Endodermal cell (in vitro differentiated cells): Measurements from ENCODE around the gene UPF1. TPM values are rescaled to one million over a fixed set of nuclear protein-coding genes. Genes with fewer than 3 reads are reported as not detected.
A peak's percentile ranks its signal among the peaks of the same experiment; 100 is the strongest.

ENCODE experiments used
- DNase-seq: peaks from one replicate; pipeline ENCODE4 v3.0.0-alpha.2; 2017
- H3K27ac ChIP-seq: 2 replicates; pipeline ENCODE4 v1.5.1; 2013; ENCODE audit warnings: mild to moderate bottlenecking, low read depth, low read length, moderate library complexity
- H3K27me3 ChIP-seq: 2 replicates; pipeline ENCODE4 v1.6.1; 2013; ENCODE audit warnings: mild to moderate bottlenecking, low read length, moderate library complexity; ENCODE audit not compliant: insufficient read depth, control insufficient read depth, poor library complexity, severe bottlenecking
- H3K36me3 ChIP-seq: 2 replicates; pipeline ENCODE4 v1.7.0; 2013; ENCODE audit warnings: mild to moderate bottlenecking, low read length, moderate library complexity; ENCODE audit not compliant: control insufficient read depth, insufficient read depth
- H3K4me1 ChIP-seq: one replicate; pipeline ENCODE4 v1.7.0; 2013; ENCODE audit warnings: low read length; ENCODE audit not compliant: control insufficient read depth, insufficient read depth
- H3K4me3 ChIP-seq: 2 replicates; pipeline ENCODE4 v1.5.1; 2013; ENCODE audit warnings: mild to moderate bottlenecking, low read length, moderate library complexity
- H3K9ac ChIP-seq: 2 replicates; pipeline ENCODE4 v1.6.1; 2013; ENCODE audit warnings: mild to moderate bottlenecking, low read length, moderate library complexity; ENCODE audit not compliant: poor library complexity, severe bottlenecking; ENCODE audit errors: extremely low read depth
- H3K9me3 ChIP-seq: 2 replicates; pipeline ENCODE4 v1.6.1; 2013; ENCODE audit warnings: mild to moderate bottlenecking, low read length, moderate library complexity; ENCODE audit not compliant: control insufficient read depth
- H3K27ac Mint-ChIP-seq: 2 replicates; pipeline ENCODE4 v1.8.0; 2020; ENCODE audit warnings: mixed read lengths
- H3K27me3 Mint-ChIP-seq: 2 replicates; pipeline ENCODE4 v1.8.0; 2021; ENCODE audit warnings: mild to moderate bottlenecking, mixed read lengths; ENCODE audit not compliant: insufficient read depth
- H3K36me3 Mint-ChIP-seq: 2 replicates; pipeline ENCODE4 v1.8.0; 2020; ENCODE audit warnings: low read depth, mixed read lengths
- H3K4me1 Mint-ChIP-seq: 2 replicates; pipeline ENCODE4 v1.8.0; 2020; ENCODE audit warnings: mixed read lengths
- H3K4me3 Mint-ChIP-seq: 2 replicates; pipeline ENCODE4 v1.8.0; 2020; ENCODE audit warnings: mild to moderate bottlenecking, moderate library complexity, mixed read lengths
- H3K9me3 Mint-ChIP-seq: 2 replicates; pipeline ENCODE4 v1.8.0; 2020; ENCODE audit warnings: mild to moderate bottlenecking, mixed read lengths
- WGBS, 2 experiments: methylation state at CpG; one replicate each; pipeline versions ENCODE4 v1.1.5 to v1.1.7; 2013; ENCODE audit warnings: missing lambda C conversion rate in 2 of 2, mixed read lengths in 1 of 2; ENCODE audit not compliant: insufficient coverage in 1 of 2, insufficient read length in 1 of 2; 5-methylcytosine and 5-hydroxymethylcytosine counted together
- total RNA-seq, 2 donors: library from RNA; stranded (reverse); fragmentation: NEBNext Ultra II Directional in 1 of 2; extraction: Animal tissue kit (Norgen Biotek cat#: 25700) in 1 of 2; gene quantifications; 2 replicates in 1 of 2; 3 replicates in 1 of 2; pipeline ENCODE4 v1.2.1, GENCODE V29; 2021
- TF ChIP-seq, protein P1 (sequence below): fragments of 200-600 bp; sonication (generic); conservative IDR thresholded peaks from 2 replicates; pipeline ENCODE4 v1.5.0; 2021; ENCODE audit warnings: antibody characterized with exemption, mild to moderate bottlenecking

Gene UPF1
- total RNA-seq, 2 donors from 2014 or later: 82.1 to 87.3 TPM

DNA sequence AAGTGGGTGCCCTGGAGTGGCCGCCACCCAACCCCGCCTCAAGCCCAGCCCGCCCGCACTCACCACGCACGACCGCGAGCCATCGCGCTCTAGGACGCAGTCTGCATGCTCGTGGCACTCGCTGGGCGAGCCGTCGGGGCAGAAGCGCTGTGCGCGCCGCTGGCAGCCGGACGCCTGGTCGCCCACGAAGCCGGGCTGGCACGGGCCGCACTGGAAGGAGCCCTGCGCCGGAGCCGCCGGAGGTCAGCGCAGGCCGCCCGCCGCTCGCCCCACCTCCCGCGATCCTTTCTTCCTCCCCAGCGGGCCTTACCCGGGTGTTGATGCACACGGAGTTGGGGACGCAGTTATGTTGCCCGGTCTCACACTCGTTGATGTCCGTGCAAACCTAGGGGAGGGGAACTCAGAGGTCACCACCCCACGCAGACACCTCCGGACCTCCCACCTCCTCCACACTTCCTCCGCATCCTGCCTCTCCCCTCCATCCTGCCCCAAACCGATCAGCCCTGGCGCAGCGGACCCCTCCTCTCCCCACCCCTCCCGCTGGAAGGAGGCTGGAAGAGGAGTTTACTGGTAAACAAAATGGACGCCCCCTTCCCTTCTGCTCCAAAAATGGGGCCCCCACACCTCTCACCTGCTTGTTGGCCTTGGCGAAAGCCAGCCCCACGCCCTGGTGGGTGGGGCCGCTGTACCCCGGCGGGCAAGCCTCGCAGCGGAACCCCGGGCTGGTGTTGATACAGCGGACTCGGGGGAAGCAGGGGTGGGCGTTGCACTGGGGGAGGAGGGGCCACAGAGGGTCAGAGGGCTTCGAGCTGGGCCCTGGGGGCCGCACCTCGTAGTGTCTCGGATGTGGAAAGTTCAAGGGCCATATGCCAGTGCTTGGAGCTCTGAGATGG, 43.0 kb upstream of the UPF1 start:
- Mint-ChIP-seq H3K27ac (no peak overlapping the region), H3K4me1 (peaks cover 6% of the 10 kb centered on the region), H3K27me3 (peaks cover 100% of the 10 kb centered on the region), H3K9me3 (peaks cover 4% of the 10 kb centered on the region), H3K36me3 (no peaks in the 10 kb centered on the region), H3K4me3 (peak overlapping the region; percentile 44)
- no peaks in the 10 kb centered on the region for H3K36me3 ChIP-seq
- H3K4me1 ChIP-seq: no peaks in the 10 kb centered on the region
- TF ChIP-seq, protein P1, sequence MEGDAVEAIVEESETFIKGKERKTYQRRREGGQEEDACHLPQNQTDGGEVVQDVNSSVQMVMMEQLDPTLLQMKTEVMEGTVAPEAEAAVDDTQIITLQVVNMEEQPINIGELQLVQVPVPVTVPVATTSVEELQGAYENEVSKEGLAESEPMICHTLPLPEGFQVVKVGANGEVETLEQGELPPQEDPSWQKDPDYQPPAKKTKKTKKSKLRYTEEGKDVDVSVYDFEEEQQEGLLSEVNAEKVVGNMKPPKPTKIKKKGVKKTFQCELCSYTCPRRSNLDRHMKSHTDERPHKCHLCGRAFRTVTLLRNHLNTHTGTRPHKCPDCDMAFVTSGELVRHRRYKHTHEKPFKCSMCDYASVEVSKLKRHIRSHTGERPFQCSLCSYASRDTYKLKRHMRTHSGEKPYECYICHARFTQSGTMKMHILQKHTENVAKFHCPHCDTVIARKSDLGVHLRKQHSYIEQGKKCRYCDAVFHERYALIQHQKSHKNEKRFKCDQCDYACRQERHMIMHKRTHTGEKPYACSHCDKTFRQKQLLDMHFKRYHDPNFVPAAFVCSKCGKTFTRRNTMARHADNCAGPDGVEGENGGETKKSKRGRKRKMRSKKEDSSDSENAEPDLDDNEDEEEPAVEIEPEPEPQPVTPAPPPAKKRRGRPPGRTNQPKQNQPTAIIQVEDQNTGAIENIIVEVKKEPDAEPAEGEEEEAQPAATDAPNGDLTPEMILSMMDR: no peak
- WGBS, 2 experiments: 6 to 9% methylated on average over 7 to 68 of the region's 68 CpGs
- H3K27ac ChIP-seq: no peak overlapping the region
- peak; percentile 71 for DNase-seq
- H3K9me3 ChIP-seq: no peaks in the 10 kb centered on the region
- H3K27me3 ChIP-seq: peaks cover 100% of the 10 kb centered on the region
- H3K9ac ChIP-seq: no peak overlapping the region
- no peak overlapping the region for H3K4me3 ChIP-seq

DNA sequence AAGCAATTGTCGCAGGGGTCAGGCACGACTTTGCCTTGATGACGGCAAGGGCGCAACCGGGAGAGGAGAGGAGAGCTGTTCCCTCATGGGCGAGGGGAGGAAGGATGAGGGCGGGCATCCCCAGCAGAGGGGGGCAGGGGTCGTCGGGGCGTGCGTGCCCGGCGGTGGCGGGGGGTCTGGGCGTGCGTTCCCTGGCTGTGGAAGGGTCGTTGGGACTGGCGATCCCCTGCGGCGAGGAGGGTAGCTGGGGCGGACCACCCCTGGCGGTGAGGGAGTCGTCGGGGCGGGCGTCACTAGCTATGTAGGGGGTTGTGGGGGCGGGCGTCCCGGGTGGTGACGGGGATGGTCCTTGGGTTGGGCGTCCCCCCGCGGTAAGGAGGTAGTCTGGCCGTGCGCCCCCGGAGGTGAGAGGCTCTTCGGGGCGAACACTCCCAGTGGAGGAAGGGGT, 42.3 kb upstream of the UPF1 start:
- H3K9me3 Mint-ChIP-seq: peaks cover 4% of the 10 kb centered on the region
- H3K36me3 Mint-ChIP-seq: no peaks in the 10 kb centered on the region
- H3K9me3 ChIP-seq: no peaks in the 10 kb centered on the region
- H3K4me1 ChIP-seq: no peaks in the 10 kb centered on the region
- H3K27me3 Mint-ChIP-seq: peaks cover 99% of the 10 kb centered on the region
- no peak overlapping the region for H3K27ac Mint-ChIP-seq
- H3K4me3 ChIP-seq: no peak overlapping the region
- H3K27me3 ChIP-seq: peaks cover 100% of the 10 kb centered on the region
- DNase-seq: no peak
- H3K9ac ChIP-seq: no peak overlapping the region
- peak overlapping the region; percentile 44 for H3K4me3 Mint-ChIP-seq
- no peaks in the 10 kb centered on the region for H3K36me3 ChIP-seq
- no peak overlapping the region for H3K27ac ChIP-seq
- H3K4me1 Mint-ChIP-seq: peaks cover 6% of the 10 kb centered on the region
- TF ChIP-seq, protein P1: no peak
- 0 to 6% methylated on average over 1 to 38 of the region's 38 CpGs for WGBS, 2 experiments

DNA sequence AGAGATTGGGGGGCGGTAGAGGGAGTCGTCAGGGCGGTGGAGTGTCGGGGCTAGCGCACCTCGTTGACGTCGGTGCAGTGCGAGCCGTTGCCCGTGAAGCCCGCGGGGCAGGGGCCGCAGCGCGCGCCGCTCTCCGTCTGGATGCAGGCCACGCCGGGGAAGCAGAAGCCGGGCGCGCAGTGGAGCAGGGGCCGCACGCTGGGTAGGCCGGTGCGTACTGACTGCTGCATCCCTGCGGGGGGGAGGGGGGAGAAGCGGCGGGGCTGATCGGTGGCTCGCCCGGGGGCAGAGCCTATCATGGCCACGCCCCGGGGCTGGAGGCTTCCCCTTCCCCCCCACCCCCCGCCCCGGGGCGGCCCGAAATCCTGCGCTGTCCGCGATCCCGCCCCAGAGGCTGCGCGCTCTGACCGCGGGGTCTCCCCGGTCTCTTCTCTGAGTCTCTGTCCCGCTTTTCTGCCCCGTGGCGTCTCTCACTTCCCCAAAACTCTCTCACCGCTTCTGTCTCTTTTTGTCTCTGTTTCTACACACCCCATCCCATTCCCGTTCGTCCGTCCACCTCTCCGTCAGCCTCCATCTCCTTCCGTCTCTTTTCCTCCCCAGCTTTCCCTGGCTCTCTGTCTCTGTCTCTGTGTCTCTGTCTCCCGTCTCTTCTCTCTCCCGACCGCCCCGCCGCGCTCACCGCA, 41.7 kb upstream of the UPF1 start:
- Mint-ChIP-seq H3K27ac (no peak overlapping the region), H3K9me3 (peaks cover 4% of the 10 kb centered on the region), H3K27me3 (peaks cover 99% of the 10 kb centered on the region), H3K4me1 (peaks cover 6% of the 10 kb centered on the region), H3K36me3 (no peaks in the 10 kb centered on the region), H3K4me3 (peak overlapping the region; percentile 44)
- H3K27ac ChIP-seq: no peak overlapping the region
- TF ChIP-seq, protein P1: no peak
- no peak overlapping the region for H3K9ac ChIP-seq
- WGBS, 2 experiments: 1 to 2% methylated on average over 15 to 55 of the region's 65 CpGs
- no peak overlapping the region for H3K4me3 ChIP-seq
- DNase-seq: peak; percentile 89
- H3K4me1 ChIP-seq: no peaks in the 10 kb centered on the region
- H3K9me3 ChIP-seq: no peaks in the 10 kb centered on the region
- H3K27me3 ChIP-seq: peaks cover 100% of the 10 kb centered on the region
- no peaks in the 10 kb centered on the region for H3K36me3 ChIP-seq
